SU-DHL-6 (cell line): ENCODE measurements around the gene FNTB.

Source experiments
- H2AFZ ChIP-seq: fragments of 200-600 bp; sonication (generic); 2 replicates; pipeline ENCODE4 v1.6.1; 2014; ENCODE audit warnings: low read depth, mild to moderate bottlenecking, moderate library complexity, mixed read lengths, antibody characterized with exemption, low read length; ENCODE audit not compliant: severe bottlenecking
- H3F3A ChIP-seq: fragments of 200-600 bp; shearing (Covaris generic); 2 replicates; pipeline ENCODE4 v1.6.0; 2016; ENCODE audit warnings: antibody characterized with exemption, mild to moderate bottlenecking; ENCODE audit not compliant: insufficient read depth
- H3K27ac ChIP-seq: fragments of 200-600 bp; sonication (generic); 2 replicates; pipeline ENCODE4 v1.5.1; 2016; ENCODE audit warnings: low read depth, mild to moderate bottlenecking, low read length, moderate library complexity, mixed read lengths
- H3K27me3 ChIP-seq: fragments of 200-600 bp; sonication (generic), shearing (Covaris generic); 2 replicates; pipeline ENCODE4 v1.6.0; 2014; ENCODE audit warnings: mild to moderate bottlenecking, low read length
- H3K36me3 ChIP-seq: fragments of 200-600 bp; sonication (generic); 2 replicates; pipeline ENCODE4 v1.6.1; 2014; ENCODE audit warnings: mild to moderate bottlenecking, low read length, mixed read lengths
- H3K4me2 ChIP-seq: fragments of 300-600, 200-600 bp; shearing (Covaris generic), sonication (generic); 2 replicates; pipeline ENCODE4 v1.6.0; 2014; ENCODE audit warnings: low read length, low read depth, mild to moderate bottlenecking; ENCODE audit not compliant: poor library complexity, severe bottlenecking
- H3K4me3 ChIP-seq: fragments of 200-600 bp; sonication (generic); 2 replicates; pipeline ENCODE4 v1.5.1; 2014; ENCODE audit warnings: antibody characterized with exemption, low read length, mild to moderate bottlenecking, mixed read lengths; ENCODE audit not compliant: insufficient read depth, poor library complexity, severe bottlenecking
- H3K79me2 ChIP-seq: fragments of 200-600 bp; sonication (generic); 2 replicates; pipeline ENCODE4 v1.6.1; 2014; ENCODE audit warnings: mild to moderate bottlenecking, low read length, moderate library complexity; ENCODE audit not compliant: insufficient read depth
- H3K9ac ChIP-seq: fragments of 200-600 bp; sonication (generic); 2 replicates; pipeline ENCODE4 v1.7.0; 2014; ENCODE audit warnings: mild to moderate bottlenecking, low read length
- H3K9me2 ChIP-seq: fragments of 200-600 bp; sonication (generic); replicated peaks from 2 replicates; pipeline ENCODE4 v1.6.1; 2014; ENCODE audit warnings: low read length; ENCODE audit not compliant: insufficient read depth
- H3K9me3 ChIP-seq: fragments of 200-600 bp; sonication (generic); 2 replicates; pipeline ENCODE4 v1.6.1; 2014; ENCODE audit warnings: low read length, mixed read lengths; ENCODE audit not compliant: insufficient read depth
- H4K20me1 ChIP-seq: fragments of 200-600 bp; sonication (generic); 2 replicates; pipeline ENCODE4 v1.6.1; 2014; ENCODE audit warnings: low read depth, mild to moderate bottlenecking, antibody characterized with exemption, low read length, moderate library complexity, mixed read lengths
- EZH2phosphoT487 ChIP-seq: fragments of 200-600 bp; sonication (generic), shearing (Covaris generic); conservative IDR thresholded peaks from 2 replicates; pipeline ENCODE4 v1.6.1; 2018; ENCODE audit warnings: mild to moderate bottlenecking, antibody characterized with exemption, low read length, moderate library complexity, mixed read lengths
- TF ChIP-seq, protein P1 (sequence below): fragments of 200-600 bp; sonication (generic); IDR thresholded peaks from one replicate; pipeline ENCODE4 v1.5.1; 2017; ENCODE audit warnings: antibody characterized with exemption, mild to moderate bottlenecking, low read length, moderate library complexity; ENCODE audit not compliant: insufficient read depth, poor library complexity, severe bottlenecking

FNTB gene

DNA sequence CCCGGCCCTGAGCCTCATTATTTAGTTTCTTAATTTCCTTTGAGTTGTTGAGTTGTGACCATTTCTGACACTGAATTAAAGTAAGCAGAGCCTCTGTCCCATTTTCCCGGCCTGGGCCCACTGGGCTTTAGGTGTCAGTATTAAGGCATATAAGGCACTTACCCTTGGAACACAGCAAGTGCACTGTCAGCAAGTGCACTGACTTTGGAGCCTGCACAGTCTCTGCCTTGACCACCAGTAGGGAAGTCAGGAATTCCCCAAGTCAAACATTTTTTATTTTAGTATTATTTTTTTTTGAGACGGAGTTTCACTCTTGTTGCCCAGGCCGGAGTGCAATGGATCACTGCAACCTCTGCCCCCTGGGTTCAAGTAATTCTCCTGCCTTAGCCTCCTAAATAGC lies 59.0 kb downstream of the FNTB start:
- no peaks in the 10 kb centered on the region for H3F3A ChIP-seq
- H3K27me3 ChIP-seq = no peaks in the 10 kb centered on the region
- H3K79me2 ChIP-seq = no peaks in the 10 kb centered on the region
- H3K9me2 ChIP-seq = no peaks in the 10 kb centered on the region
- no peaks in the 10 kb centered on the region for H3K36me3 ChIP-seq
- H3K27ac ChIP-seq = no peak overlapping the region
- no peak overlapping the region for H3K4me3 ChIP-seq
- TF ChIP-seq, protein P1, sequence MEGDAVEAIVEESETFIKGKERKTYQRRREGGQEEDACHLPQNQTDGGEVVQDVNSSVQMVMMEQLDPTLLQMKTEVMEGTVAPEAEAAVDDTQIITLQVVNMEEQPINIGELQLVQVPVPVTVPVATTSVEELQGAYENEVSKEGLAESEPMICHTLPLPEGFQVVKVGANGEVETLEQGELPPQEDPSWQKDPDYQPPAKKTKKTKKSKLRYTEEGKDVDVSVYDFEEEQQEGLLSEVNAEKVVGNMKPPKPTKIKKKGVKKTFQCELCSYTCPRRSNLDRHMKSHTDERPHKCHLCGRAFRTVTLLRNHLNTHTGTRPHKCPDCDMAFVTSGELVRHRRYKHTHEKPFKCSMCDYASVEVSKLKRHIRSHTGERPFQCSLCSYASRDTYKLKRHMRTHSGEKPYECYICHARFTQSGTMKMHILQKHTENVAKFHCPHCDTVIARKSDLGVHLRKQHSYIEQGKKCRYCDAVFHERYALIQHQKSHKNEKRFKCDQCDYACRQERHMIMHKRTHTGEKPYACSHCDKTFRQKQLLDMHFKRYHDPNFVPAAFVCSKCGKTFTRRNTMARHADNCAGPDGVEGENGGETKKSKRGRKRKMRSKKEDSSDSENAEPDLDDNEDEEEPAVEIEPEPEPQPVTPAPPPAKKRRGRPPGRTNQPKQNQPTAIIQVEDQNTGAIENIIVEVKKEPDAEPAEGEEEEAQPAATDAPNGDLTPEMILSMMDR = no peak
- TF ChIP-seq EZH2phosphoT487 = no peak
- H2AFZ ChIP-seq = no peak overlapping the region
- H3K9me3 ChIP-seq = no peaks in the 10 kb centered on the region
- H3K9ac ChIP-seq = no peak overlapping the region
- H3K4me2 ChIP-seq = no peak overlapping the region
- no peaks in the 10 kb centered on the region for H4K20me1 ChIP-seq

DNA sequence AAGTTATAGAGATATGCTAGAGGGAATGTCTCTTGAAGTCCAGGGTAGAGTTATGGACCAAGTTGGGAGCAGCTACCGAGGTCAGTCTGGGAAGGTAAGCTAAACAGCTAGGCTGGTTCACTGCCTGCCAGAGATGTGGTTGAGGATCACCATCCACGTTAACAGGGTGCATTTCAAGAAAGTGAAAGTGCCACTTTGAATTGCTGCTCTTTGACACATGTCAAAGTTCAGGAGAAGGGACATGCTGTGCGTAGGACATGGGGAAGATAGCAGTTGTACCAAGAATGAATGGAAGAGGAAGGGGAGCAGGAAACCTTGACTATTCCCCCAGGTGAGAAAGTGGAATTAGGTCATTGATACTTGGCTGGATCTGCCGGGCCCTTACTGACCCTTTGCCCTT lies 66.1 kb downstream of the FNTB start:
- H3K9me3 ChIP-seq = no peaks in the 10 kb centered on the region
- TF ChIP-seq, protein P1 = no peak
- TF ChIP-seq EZH2phosphoT487 = no peak
- H3K4me2 ChIP-seq = no peak overlapping the region
- no peaks in the 10 kb centered on the region for H4K20me1 ChIP-seq
- H3K9me2 ChIP-seq = no peaks in the 10 kb centered on the region
- H3K79me2 ChIP-seq = no peaks in the 10 kb centered on the region
- no peak overlapping the region for H3K27ac ChIP-seq
- H3K9ac ChIP-seq = no peak overlapping the region
- H3K27me3 ChIP-seq = no peaks in the 10 kb centered on the region
- no peaks in the 10 kb centered on the region for H3K36me3 ChIP-seq
- H2AFZ ChIP-seq = no peak overlapping the region
- no peaks in the 10 kb centered on the region for H3F3A ChIP-seq
- H3K4me3 ChIP-seq = no peak overlapping the region

DNA sequence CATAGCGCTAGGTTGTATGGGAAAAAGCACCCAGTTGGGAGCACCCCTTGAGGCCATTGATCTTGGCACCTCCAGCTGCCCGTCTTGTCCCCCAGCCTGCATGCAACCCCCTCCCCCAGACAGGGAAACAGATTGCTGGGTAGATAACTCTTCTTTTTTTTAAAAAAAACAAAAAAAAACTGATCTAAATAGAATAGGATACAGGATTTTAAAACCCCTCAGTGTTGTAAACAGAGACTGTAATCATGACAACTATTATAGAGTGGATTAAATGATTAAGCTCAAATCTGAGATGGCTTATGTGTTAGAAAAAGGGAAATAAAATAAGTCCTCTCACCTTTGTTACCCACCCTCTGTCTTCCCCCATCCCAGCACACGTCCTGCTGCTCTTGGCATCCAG lies 66.8 kb downstream of the FNTB start:
- Histone ChIP-seq H2AFZ (no peak overlapping the region), H3K27me3 (no peaks in the 10 kb centered on the region), H3K36me3 (no peaks in the 10 kb centered on the region), H3K4me3 (no peak overlapping the region), H3K9me2 (no peaks in the 10 kb centered on the region), H3K79me2 (no peaks in the 10 kb centered on the region), H3K9me3 (no peaks in the 10 kb centered on the region), H3K27ac (no peak overlapping the region), H3F3A (no peaks in the 10 kb centered on the region), H3K4me2 (no peak overlapping the region), H3K9ac (no peak overlapping the region), H4K20me1 (no peaks in the 10 kb centered on the region)
- no peak for TF ChIP-seq EZH2phosphoT487

DNA sequence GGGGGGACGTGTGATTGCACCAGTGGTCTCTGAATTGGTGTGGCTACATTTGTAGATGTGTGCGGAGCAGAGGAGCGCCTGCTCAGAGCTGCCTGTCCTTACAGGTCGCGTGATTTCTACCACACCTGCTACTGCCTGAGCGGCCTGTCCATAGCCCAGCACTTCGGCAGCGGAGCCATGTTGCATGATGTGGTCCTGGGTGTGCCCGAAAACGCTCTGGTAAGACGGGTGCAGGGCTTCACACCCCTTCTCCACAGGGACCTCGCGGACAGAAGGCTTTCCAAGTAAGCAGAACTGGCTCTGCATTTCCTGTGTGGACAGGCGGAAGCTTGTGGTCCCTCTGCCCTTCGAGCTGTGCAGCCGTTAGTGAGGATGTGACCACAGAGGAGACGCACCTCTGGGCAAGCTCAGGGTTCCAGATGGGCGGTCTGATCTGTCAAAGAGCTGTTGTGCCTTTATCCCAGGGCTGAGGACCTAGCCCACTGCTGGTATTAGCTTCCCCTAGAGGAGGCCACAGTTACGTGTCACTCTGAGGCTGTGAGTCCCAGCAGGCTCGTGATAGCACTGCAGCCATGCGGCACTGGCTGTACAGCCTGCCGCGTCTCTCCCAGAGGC lies 67.9 kb downstream of the FNTB start:
- no peaks in the 10 kb centered on the region for H4K20me1 ChIP-seq
- no peak overlapping the region for H3K9ac ChIP-seq
- no peaks in the 10 kb centered on the region for H3K27me3 ChIP-seq
- no peaks in the 10 kb centered on the region for H3K79me2 ChIP-seq
- no peak for TF ChIP-seq EZH2phosphoT487
- TF ChIP-seq, protein P1 = no peak
- no peaks in the 10 kb centered on the region for H3F3A ChIP-seq
- H3K36me3 ChIP-seq = no peaks in the 10 kb centered on the region; the same call in 1 of the 2 replicates
- H3K27ac ChIP-seq = no peak overlapping the region
- no peaks in the 10 kb centered on the region for H3K9me2 ChIP-seq
- no peak overlapping the region for H3K4me2 ChIP-seq
- H3K4me3 ChIP-seq = no peak overlapping the region
- H3K9me3 ChIP-seq = no peaks in the 10 kb centered on the region
- H2AFZ ChIP-seq = no peak overlapping the region
